ENCODE data around the gene ZBTB7B.

The ZBTB7B gene

GRCh38 chr1:154962156-154962749 is 40.3 kb upstream of the ZBTB7B start:
- DNase-seq (ENCODE audit: low spot score): no peak
- Histone ChIP-seq H3K4me3 (peak overlapping the region; percentile 78), H3K27ac (peak overlapping the region; percentile 97)
- TF ChIP-seq CTCF (IDR thresholded peaks at IDR 0.05): no peak

- no peak for DNase-seq (ENCODE audit: low spot score)
- H3K27ac ChIP-seq: peak overlapping the region; percentile 97
- no peak for TF ChIP-seq CTCF (IDR thresholded peaks at IDR 0.05)
- H3K4me3 ChIP-seq: peak overlapping the region; percentile 78
Measured at GRCh38 chr1:154962795-154963330, 39.7 kb upstream of the ZBTB7B start.

- Histone ChIP-seq H3K27ac (peak overlapping the region in 1 of 2 donors; percentile 97), H3K4me3 (no peak overlapping the region)
- no peak for DNase-seq (ENCODE audit: low spot score)
- no peak for TF ChIP-seq CTCF (IDR thresholded peaks at IDR 0.05)
Measured at GRCh38 chr1:154963643-154964042, 39.0 kb upstream of the ZBTB7B start.

GRCh38 chr1:154964359-154964758 is 38.2 kb upstream of the ZBTB7B start:
- Histone ChIP-seq H3K27ac (no peak overlapping the region), H3K4me3 (no peak overlapping the region)
- TF ChIP-seq CTCF (IDR thresholded peaks at IDR 0.05): no peak
- no peak for DNase-seq (ENCODE audit: low spot score)

GRCh38 chr1:154966111-154966510 is 36.5 kb upstream of the ZBTB7B start:
- TF ChIP-seq CTCF (IDR thresholded peaks at IDR 0.05): no peak
- DNase-seq (ENCODE audit: low spot score): no peak
- Histone ChIP-seq H3K27ac (peak overlapping the region in 1 of 2 donors; percentile 29), H3K4me3 (no peak overlapping the region)

GRCh38 chr1:154967331-154967950 is 35.2 kb upstream of the ZBTB7B start:
- TF ChIP-seq CTCF (IDR thresholded peaks at IDR 0.05): no peak
- Histone ChIP-seq H3K27ac (peak overlapping the region in 1 of 2 donors; percentile 98), H3K4me3 (no peak overlapping the region)
- DNase-seq (ENCODE audit: low spot score): no peak

- no peak for TF ChIP-seq CTCF (IDR thresholded peaks at IDR 0.05)
Measured at GRCh38 chr1:154968731-154969130, 33.9 kb upstream of the ZBTB7B start.

More at GRCh38 chr1:154968731-154969130, 33.9 kb upstream of the ZBTB7B start:
- no peak for DNase-seq (ENCODE audit: low spot score)
- Histone ChIP-seq H3K27ac (peak overlapping the region; percentile 98), H3K4me3 (peak overlapping the region; percentile 78)

All from coronary artery (tissue), 2 donors.